Thoracic aorta endothelial cell (primary cell): ENCODE data around the gene SEC31A. TPM values are rescaled to one million over a fixed set of nuclear protein-coding genes. Genes with fewer than 3 reads are reported as not detected.

ENCODE experiments used
- total RNA-seq: library from RNA; depleted of rRNA; stranded (reverse); fragments of >200 nt; gene quantifications from 2 replicates; pipeline ENCODE4 v1.2.3, GENCODE V29; 2012

The SEC31A gene
- total RNA-seq, result 364 and 458 TPM in 2 replicates

GRCh38 chr4:82890901-82891706, at the start of gene SEC31A:
Gene SEC31A, minus strand, starts transcription at chr4:82891153. Its CDS starts 9,217 bp downstream, at chr4:82881936.

GRCh38 chr4:82900411-82901182, 9.6 kb upstream of the SEC31A start, which contains the start of gene THAP9:
Gene THAP9, plus strand, starts transcription at chr4:82900735. Its CDS starts 68 bp downstream, at chr4:82900803.

GRCh38 chr4:82798168-82799005, 92.6 kb downstream of the SEC31A start, which contains the start of gene SCD5:
Gene SCD5, minus strand, starts transcription at chr4:82798796. Its CDS starts 259 bp downstream, at chr4:82798537.

Other genes with a start within 250 kb of the SEC31A start
- 55.7 and 72.3 TPM in 2 replicates for gene SCD5, start 92.4 kb downstream of the SEC31A start, total RNA-seq
- gene THAP9, start 9.6 kb upstream of the SEC31A start, total RNA-seq, result 5.2 and 5.5 TPM in 2 replicates
- gene LIN54, start 119.7 kb upstream of the SEC31A start, total RNA-seq, result 18.4 and 25.9 TPM in 2 replicates
- 101 and 103 TPM in 2 replicates for gene COPS4, start 144.0 kb upstream of the SEC31A start, total RNA-seq
- 0.22 TPM in 1 of 2 replicates, not detected in the other for gene PLAC8, start 223.6 kb upstream of the SEC31A start, total RNA-seq